NCI-H82 treated with DMSO at 0.1 percent for 48 hours (cell line): ENCODE data around the gene PGC.

Experiments
- DNase-seq: peaks from one replicate; lab custom pipeline; 2025; ENCODE audit not compliant: unreplicated experiment; lab: John Stamatoyannopoulos, UW

Gene PGC

DNA sequence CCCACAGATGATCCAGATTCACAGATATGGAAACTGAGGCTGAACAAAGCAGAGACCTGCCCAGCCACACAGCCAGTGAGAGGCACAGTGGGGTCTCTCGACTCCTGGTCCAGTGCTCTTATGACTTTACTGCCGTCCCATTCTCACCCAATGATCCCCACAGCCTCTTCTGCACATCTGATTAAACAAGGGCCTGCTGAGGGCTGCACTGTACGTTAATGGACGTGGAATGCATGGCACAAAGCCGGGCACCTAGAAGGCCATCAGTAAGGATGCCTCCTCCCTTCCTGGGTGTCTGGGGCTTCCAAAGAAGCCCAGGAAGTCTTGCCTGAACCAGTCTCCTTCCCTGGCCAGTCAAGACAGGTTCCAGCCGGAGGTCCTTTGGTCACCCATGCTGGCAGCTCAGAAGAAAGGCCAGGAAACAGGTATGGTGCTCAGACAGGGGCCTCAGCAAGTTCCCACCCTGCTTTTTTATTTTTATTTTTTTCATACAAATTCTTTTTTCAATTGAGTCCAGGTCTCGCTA is 15.6 kb downstream of the PGC start:
- DNase-seq: no peak

DNA sequence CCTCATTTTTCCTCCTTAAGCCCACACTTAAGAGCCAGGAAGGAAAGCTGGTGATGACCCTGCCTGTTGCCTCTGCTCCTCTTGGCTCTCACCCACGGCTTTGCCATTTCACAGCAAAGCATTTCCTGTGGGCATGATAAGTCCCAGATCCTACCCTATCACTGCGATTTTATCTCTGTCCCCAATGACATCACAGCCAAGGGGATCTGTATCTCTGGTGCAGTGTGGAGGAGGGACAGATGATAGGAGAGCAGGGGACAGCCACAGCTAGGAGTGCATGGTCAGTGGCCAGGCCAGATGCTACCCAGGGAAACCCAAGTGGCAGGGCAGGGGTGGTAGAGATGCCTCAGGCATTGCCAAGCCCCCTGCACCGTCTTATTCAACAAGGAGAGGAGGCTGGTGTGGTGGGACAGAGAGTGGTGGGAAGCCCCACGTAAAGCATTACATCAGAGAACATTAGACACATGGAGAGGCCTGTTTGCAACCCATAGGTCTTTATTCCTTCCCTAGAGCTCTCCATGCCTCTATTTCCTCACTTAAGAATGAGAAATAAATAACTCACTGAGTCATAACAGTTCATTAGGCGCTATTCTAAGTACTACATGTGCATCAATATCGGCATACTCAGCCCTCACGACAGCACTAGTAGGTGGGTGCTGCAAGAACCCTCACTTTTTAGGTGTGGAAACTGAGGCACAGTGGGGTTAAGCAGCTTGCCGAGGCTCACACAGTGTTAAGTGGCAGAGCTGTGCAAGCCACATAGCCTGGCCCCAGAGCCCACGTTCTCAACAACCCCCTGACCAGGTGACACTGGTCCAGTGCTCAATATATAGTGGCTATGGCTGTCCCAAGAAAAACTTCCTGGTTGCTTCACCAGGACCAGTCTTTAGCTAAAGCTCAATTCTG is 16.4 kb downstream of the PGC start:
- DNase-seq: no peak

DNA sequence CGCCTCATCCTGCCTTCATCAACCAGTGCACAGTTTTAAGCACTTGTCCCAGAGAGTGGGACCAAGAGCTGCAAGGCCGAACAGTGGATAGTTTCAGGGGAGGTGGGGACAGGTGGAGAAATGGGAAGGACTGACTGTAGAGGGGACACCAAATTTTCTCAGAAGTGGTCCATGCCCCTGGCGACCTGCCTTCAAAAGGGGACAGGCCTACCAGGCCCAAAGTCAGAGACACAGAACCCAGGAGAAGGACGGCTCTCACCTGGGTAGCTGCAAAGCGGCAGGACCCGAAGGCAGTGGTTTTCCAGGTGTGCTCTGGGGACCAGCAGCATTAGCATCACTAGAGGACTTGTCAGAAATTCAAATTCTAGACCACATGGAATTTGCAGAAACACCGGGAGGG is 17.6 kb downstream of the PGC start:
- DNase-seq: no peak

DNA sequence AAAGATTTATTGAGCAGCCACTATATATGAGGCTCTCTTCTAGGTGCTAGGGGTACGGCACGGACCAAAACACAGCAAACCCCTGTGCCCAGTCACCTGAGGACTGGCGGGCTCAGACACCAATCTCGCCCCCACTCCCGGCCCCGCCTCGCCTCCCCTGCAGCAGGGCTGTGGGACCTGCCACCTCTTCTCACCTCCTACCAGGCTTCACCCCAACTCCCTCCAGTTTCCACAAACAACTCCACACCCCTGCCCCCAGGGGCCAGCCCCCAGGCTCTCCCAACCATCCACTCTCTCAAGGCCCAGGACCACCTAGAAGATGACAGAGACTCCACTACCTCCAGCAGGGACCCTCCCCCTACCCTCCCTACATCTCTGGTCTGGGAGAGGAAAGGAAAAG is 18.2 kb downstream of the PGC start:
- no peak for DNase-seq

- DNase-seq: no peak
These were observed 18.9 kb downstream of the PGC start for GRCh38 chr6:41728073-41728936.

GRCh38 chr6:41727705-41728072 is 19.5 kb downstream of the PGC start:
- no peak for DNase-seq

- no peak for DNase-seq
These were observed 20.3 kb downstream of the PGC start for GRCh38 chr6:41726876-41727275.

DNA sequence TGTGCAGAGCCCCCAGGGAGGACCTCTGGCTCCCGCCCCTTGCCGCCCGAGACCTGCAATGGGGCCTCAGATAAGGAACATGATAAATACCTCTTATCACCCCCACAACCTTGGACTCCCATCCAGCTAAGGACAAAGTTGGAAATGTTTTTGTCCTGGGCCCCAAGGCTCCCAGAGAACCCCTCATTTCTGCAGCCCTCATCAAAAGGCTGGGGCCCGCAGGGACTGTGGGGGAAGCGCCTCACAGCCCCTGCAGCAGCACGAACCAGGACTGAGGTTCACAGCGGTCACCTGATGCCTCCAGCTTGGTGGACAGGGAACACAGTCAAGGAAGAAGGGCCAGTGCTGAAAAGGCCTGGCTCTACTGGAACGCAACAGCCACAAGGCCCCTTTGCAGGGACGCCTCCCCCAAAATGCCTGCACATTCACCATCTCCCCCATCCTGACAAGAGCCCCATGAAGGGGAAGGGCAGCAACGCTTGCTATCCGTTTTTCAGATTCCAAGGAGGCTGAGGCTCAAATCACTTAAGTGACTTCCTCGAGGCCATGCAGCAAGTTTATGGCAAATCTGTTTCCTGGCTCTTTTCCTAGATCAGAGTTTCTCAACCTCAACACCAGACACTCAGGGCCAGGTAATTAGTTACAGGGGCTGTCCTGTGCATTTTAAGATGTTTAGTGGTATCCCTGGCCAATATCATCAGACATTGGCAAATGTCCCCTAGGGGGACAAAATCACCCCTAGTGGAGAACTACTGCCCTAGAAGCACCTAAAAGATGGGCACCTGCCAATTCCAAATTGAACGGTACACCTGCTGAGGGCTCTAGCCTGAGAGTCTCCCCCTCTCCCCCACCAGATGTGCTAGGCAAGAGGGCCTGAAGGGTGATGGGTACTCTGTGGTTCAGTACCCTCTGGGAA is 22.4 kb downstream of the PGC start:
- no peak for DNase-seq

DNA sequence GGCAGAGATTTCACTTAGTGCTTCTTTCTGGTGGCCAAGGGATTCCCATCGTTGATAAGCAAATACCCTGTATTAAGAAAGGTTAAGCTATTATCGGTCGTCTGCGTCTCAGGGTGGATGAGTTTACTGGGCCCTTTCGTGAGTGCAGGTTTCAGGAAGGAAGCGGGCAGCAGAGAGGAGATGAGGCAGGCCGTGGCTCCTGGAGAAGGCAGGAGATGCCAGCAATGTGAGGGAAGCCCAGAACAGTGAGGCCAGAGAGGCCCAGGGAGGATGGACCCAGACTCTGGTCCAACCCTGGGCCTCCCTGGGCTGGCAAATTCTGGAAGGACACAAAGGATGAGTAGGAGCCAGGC is 23.0 kb downstream of the PGC start:
- no peak for DNase-seq

DNA sequence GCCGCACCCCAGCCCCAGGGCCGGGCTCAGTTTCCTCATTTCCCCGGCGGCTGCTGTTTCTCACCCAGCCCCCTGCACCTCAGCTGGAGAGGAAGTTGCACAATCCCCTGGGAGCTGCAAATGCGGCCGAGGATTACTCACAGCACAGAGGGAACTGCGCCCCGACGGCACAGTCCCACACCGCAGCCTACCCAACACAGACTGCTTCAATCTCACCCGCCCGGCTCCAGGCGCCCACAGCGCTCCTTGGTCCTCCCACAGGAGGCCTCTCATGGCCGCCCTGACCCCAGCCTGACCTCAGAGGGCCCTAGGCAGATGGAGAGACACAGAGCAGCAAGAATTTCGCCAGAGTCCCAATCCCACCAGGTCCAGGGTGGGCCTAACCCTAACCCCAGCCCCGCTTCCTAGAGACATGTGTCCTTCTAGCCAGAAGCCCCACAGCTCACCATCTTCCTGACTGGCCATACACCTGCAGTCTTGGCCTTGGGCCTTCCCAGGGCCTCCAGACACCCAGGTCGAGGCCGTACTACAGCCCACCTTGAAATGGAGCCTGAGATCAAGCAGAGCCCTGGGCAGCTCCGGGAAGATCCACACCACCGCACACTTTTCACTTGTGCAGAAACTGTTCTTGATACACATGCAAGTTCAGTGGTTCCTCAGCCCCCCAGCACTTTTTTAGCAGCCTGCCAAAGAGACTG is 23.5 kb downstream of the PGC start:
- peak; percentile 16 for DNase-seq

DNA sequence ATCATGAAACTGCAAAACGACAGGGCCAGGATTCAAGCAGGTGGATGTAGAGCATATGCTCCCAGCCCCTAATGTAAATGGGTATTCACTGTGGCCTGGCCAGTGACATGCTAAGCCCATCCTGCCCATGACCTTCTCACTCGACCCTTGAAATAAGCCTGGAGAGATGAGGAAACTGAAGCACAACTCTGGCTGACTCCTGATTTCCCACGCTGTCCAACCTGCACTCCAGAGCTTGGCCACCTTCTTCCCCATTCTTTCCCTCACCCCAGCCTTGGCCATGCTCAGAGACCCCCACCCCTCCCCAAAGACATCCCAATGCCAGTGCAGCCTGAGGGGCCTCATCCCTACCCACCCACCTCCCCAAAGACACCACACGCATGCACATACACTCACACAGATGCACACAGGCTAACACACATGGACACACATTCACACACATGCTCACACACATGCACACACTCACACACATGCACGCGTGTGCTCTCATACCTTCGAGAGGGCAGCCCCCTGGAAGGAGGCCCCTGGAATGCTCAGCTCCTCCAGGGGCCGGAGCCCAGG is 24.1 kb downstream of the PGC start:
- no peak for DNase-seq

- DNase-seq: no peak
These were observed 25.8 kb downstream of the PGC start for GRCh38 chr6:41721414-41721813.

GRCh38 chr6:41720783-41721182 is 26.4 kb downstream of the PGC start:
- no peak for DNase-seq

GRCh38 chr6:41720262-41720620 is 27.0 kb downstream of the PGC start:
- DNase-seq: no peak

GRCh38 chr6:41719436-41720261 is 27.5 kb downstream of the PGC start:
- DNase-seq: no peak

- no peak for DNase-seq
These were observed 28.4 kb downstream of the PGC start for GRCh38 chr6:41718828-41719227.

DNA sequence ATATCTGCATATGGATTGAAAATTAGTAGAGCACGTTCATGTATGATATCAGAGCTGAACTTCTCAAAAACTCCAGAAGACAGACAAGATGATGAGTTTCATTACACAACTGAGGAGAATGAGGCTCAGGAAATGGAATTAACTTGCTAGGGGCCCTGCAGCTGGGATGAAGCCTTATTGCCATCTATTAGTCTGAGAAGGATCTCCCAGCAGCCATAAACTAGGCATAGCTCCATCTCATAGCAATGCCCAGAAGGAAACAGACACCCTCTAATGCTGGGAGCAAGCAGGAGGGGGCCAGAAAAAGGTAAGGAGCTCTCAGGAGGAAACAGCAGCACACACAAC is 29.8 kb downstream of the PGC start:
- DNase-seq: no peak

- no peak for DNase-seq
These were observed 30.4 kb downstream of the PGC start for GRCh38 chr6:41716516-41717391.
